ENCODE measurements around the gene DNAJC27. TPM values are rescaled to one million over a fixed set of nuclear protein-coding genes. Genes with fewer than 3 reads are reported as not detected.

DNAJC27 gene
- total RNA-seq, 1 experiment from 2014 or later = 5.1 TPM

GRCh38 chr2:24912523-24912922 lies 59.2 kb downstream of the DNAJC27 start:
- Mint-ChIP-seq H3K27me3 (ENCODE audit: low read depth) (no peaks in the 10 kb centered on the region; the same call in 1 of the 2 replicates), H3K4me3 (no peak overlapping the region), H3K27ac (no peak overlapping the region), H3K4me1 (peaks cover 7 to 13% of the 10 kb centered on the region in 2 experiments), H3K9me3 (peaks cover 0 to 7% of the 10 kb centered on the region in 2 experiments; a peak in 3 of 5 replicates), H3K36me3 (ENCODE audit: insufficient read depth in 1 of 3, low read depth in 3 of 3) (peaks cover 21 to 36% (median 29%) of the 10 kb centered on the region in 3 experiments)
- Histone ChIP-seq H3K27me3 (ENCODE audit: insufficient read depth, low read length) (no peaks in the 10 kb centered on the region), H4K8ac (replicated peaks; ENCODE audit: insufficient read length, low read depth, low read length) (no peak overlapping the region), H3K4me2 (ENCODE audit: insufficient read depth, insufficient read length, low read length) (no peak overlapping the region), H3K4me1 (ENCODE audit: insufficient read depth, low read length) (no peaks in the 10 kb centered on the region), H3K18ac (ENCODE audit: insufficient read length, low read depth, low read length) (no peak overlapping the region), H3K23ac (ENCODE audit: insufficient read length, low read depth, low read length) (no peak overlapping the region), H3T11ph (ENCODE audit: low read length) (no peak overlapping the region), H3K56ac (ENCODE audit: insufficient read length, low read depth, low read length) (no peak overlapping the region), H3K14ac (ENCODE audit: insufficient read depth, low read length) (no peak overlapping the region), H3K9ac (ENCODE audit: extremely low read depth, insufficient read length, low read length) (no peak overlapping the region), H2BK120ac (ENCODE audit: low read depth, low read length, poor library complexity, severe bottlenecking) (no peak overlapping the region), H3K27ac (ENCODE audit: insufficient read length, low read depth, low read length) (no peak overlapping the region), H2BK20ac (ENCODE audit: low read depth, low read length, poor library complexity, severe bottlenecking) (no peak overlapping the region), H2AFZ (ENCODE audit: low read length) (no peak overlapping the region), H2AK5ac (ENCODE audit: insufficient read length, low read length) (no peak overlapping the region), H3K4ac (ENCODE audit: low read depth, low read length) (no peak overlapping the region), H4K5ac (ENCODE audit: insufficient read length, low read depth, low read length) (no peak overlapping the region), H4K20me1 (ENCODE audit: control insufficient read depth, insufficient read depth, insufficient read length) (no peaks in the 10 kb centered on the region), H3K79me2 (ENCODE audit: insufficient read depth, low read length) (peaks cover 2% of the 10 kb centered on the region; the same call in 1 of the 2 replicates), H3K79me1 (ENCODE audit: insufficient read depth, low read depth, low read length, poor library complexity, severe bottlenecking) (no peaks in the 10 kb centered on the region), H3K23me2 (ENCODE audit: insufficient read length, low read depth, low read length, poor library complexity, severe bottlenecking) (no peaks in the 10 kb centered on the region), H2BK12ac (ENCODE audit: insufficient read length, low read depth, low read length) (no peak overlapping the region), H4K91ac (ENCODE audit: insufficient read length, low read depth, low read length) (no peak overlapping the region), H2BK5ac (ENCODE audit: insufficient read length, low read length) (no peak overlapping the region), H3K9me3 (ENCODE audit: control insufficient read depth, low read depth, low read length) (no peaks in the 10 kb centered on the region), H2BK15ac (ENCODE audit: low read depth, low read length) (no peak overlapping the region)
- TF ChIP-seq CTCF (conservative IDR thresholded peaks at IDR 0.05) = no peak
- WGBS (ENCODE audit: extremely low coverage, insufficient read length, low lambda C conversion rate) = no CpG with 5 or more reads among the region's 7 CpGs
- no peak for DNase-seq

Data from H9 (cell line).